ENCODE results near the gene SMCO4.

DNA sequence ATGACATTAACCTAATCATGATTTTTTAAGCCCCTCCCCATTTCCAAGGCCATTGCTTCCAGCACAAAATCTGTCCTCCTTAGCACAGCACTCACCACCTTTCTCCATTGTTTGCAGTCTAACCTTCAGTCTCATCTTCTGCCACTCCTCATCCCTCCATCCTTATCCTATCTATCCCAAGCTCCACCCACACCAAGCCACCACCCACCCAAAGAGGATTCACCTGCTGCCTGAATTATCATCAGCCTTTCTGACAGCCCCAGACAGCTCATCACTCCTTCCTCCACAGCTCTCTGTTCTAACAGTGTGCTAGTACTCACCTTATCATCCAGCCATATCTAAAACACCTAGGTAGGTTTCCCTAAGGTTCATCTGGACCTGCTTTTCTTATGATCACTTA, 20.7 kb upstream of the SMCO4 start:
- TF ChIP-seq, protein P1, sequence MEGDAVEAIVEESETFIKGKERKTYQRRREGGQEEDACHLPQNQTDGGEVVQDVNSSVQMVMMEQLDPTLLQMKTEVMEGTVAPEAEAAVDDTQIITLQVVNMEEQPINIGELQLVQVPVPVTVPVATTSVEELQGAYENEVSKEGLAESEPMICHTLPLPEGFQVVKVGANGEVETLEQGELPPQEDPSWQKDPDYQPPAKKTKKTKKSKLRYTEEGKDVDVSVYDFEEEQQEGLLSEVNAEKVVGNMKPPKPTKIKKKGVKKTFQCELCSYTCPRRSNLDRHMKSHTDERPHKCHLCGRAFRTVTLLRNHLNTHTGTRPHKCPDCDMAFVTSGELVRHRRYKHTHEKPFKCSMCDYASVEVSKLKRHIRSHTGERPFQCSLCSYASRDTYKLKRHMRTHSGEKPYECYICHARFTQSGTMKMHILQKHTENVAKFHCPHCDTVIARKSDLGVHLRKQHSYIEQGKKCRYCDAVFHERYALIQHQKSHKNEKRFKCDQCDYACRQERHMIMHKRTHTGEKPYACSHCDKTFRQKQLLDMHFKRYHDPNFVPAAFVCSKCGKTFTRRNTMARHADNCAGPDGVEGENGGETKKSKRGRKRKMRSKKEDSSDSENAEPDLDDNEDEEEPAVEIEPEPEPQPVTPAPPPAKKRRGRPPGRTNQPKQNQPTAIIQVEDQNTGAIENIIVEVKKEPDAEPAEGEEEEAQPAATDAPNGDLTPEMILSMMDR (IDR thresholded peaks at IDR 0.05): no peak
- TF ChIP-seq POLR2A (IDR thresholded peaks at IDR 0.05): no peak
